Measurements from ENCODE around the gene FSD1L. TPM values are rescaled to one million over a fixed set of nuclear protein-coding genes. Genes with fewer than 3 reads are reported as not detected.

The FSD1L gene
- total RNA-seq, 1 experiment from 2014 or later = 3.4 TPM

GRCh38 chr9:105458404-105458803 is 10.6 kb downstream of the FSD1L start:
- no peaks in the 10 kb centered on the region for H3K4me1 Mint-ChIP-seq (ENCODE audit: low read depth, unreplicated experiment)
- CTCF ChIA-PET = no interaction called here
- no peak for TF ChIP-seq CTCF (IDR thresholded peaks at IDR 0.05; ENCODE audit: unreplicated experiment)
- intact Hi-C loops (cut with micrococcal nuclease; ENCODE audit: unreplicated experiment) = no loop called here
- no peak for DNase-seq
- H3K36me3 Mint-ChIP-seq (ENCODE audit: insufficient read depth, unreplicated experiment) = no peaks in the 10 kb centered on the region
- H3K9me3 Mint-ChIP-seq (ENCODE audit: low read depth, unreplicated experiment) = peaks cover 3% of the 10 kb centered on the region
- no peak overlapping the region for H3K27ac Mint-ChIP-seq (ENCODE audit: unreplicated experiment)
- BruUV-seq (replicated peaks) = no TSS peak
- no peak overlapping the region for H3K4me3 Mint-ChIP-seq (ENCODE audit: low read depth, unreplicated experiment)
- H3K27me3 Mint-ChIP-seq (ENCODE audit: unreplicated experiment) = no peaks in the 10 kb centered on the region

DNA sequence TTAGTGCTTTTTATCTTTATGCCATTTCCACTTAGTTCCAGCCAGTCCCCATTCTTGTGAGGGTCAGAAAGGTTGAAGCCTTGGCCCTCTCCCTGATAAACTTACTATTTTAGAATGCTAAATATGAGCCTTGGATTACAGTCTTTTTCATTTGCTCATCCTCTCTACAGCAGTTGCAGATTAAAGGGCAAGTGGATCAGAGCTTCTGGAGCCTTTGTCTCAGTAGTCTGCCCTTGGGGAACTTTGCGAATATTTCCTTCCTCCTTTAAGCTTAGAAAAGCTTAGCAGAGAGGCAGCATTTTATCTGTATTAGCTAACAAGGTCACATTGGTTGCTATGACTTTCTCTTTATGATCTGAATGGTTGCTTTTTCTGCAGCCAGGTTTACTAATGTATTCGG is 11.5 kb downstream of the FSD1L start:
- Mint-ChIP-seq H3K36me3 (ENCODE audit: insufficient read depth, unreplicated experiment) (no peaks in the 10 kb centered on the region), H3K4me3 (ENCODE audit: low read depth, unreplicated experiment) (no peak overlapping the region), H3K9me3 (ENCODE audit: low read depth, unreplicated experiment) (peaks cover 3% of the 10 kb centered on the region), H3K4me1 (ENCODE audit: low read depth, unreplicated experiment) (no peaks in the 10 kb centered on the region), H3K27me3 (ENCODE audit: unreplicated experiment) (no peaks in the 10 kb centered on the region), H3K27ac (ENCODE audit: unreplicated experiment) (no peak overlapping the region)
- intact Hi-C loops (cut with micrococcal nuclease; ENCODE audit: unreplicated experiment) = no loop called here
- no peak for DNase-seq
- no TSS peak for BruUV-seq (replicated peaks)
- CTCF ChIA-PET = no interaction called here
- TF ChIP-seq CTCF (IDR thresholded peaks at IDR 0.05; ENCODE audit: unreplicated experiment) = no peak

GRCh38 chr9:105466898-105467455 is 19.1 kb downstream of the FSD1L start:
- no TSS peak for BruUV-seq (replicated peaks)
- no peaks in the 10 kb centered on the region for H3K36me3 Mint-ChIP-seq (ENCODE audit: insufficient read depth, unreplicated experiment)
- H3K4me1 Mint-ChIP-seq (ENCODE audit: low read depth, unreplicated experiment) = no peaks in the 10 kb centered on the region
- intact Hi-C loops (cut with micrococcal nuclease; ENCODE audit: unreplicated experiment) = no loop called here
- TF ChIP-seq CTCF (IDR thresholded peaks at IDR 0.05; ENCODE audit: unreplicated experiment) = no peak
- CTCF ChIA-PET = interaction anchor here (1.5 kb wide), 1 partner anchor 10 kb away, joined by 4 read pairs; no protein-coding TSS in a partner anchor
- no peak overlapping the region for H3K27ac Mint-ChIP-seq (ENCODE audit: unreplicated experiment)
- no peaks in the 10 kb centered on the region for H3K27me3 Mint-ChIP-seq (ENCODE audit: unreplicated experiment)
- no peak for DNase-seq
- H3K9me3 Mint-ChIP-seq (ENCODE audit: low read depth, unreplicated experiment) = no peaks in the 10 kb centered on the region
- H3K4me3 Mint-ChIP-seq (ENCODE audit: low read depth, unreplicated experiment) = no peak overlapping the region

DNA sequence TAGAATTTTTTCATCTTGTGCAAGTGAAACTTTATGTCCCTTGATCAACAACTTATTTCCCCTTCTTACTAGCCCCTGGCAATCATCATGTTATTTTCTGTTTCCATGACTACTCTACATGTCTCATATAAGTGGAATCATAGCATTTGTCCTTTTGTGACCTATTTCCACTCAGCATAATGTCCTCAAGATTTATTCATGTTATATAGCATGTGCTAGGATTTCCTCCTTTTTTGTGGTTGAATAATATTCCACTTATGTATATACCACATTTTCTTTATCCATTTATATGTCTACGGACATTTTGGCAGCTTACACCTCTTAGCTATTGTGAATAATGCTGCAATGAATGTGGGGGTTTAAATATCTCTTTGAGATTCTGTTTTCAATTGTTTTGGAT is 21.0 kb downstream of the FSD1L start:
- no peak for DNase-seq
- Mint-ChIP-seq H3K9me3 (ENCODE audit: low read depth, unreplicated experiment) (no peaks in the 10 kb centered on the region), H3K4me3 (ENCODE audit: low read depth, unreplicated experiment) (no peak overlapping the region), H3K27ac (ENCODE audit: unreplicated experiment) (no peak overlapping the region), H3K4me1 (ENCODE audit: low read depth, unreplicated experiment) (no peaks in the 10 kb centered on the region), H3K36me3 (ENCODE audit: insufficient read depth, unreplicated experiment) (no peaks in the 10 kb centered on the region), H3K27me3 (ENCODE audit: unreplicated experiment) (no peaks in the 10 kb centered on the region)
- intact Hi-C loops (cut with micrococcal nuclease; ENCODE audit: unreplicated experiment) = no loop called here
- CTCF ChIA-PET = no interaction called here
- BruUV-seq (replicated peaks) = no TSS peak
- TF ChIP-seq CTCF (IDR thresholded peaks at IDR 0.05; ENCODE audit: unreplicated experiment) = no peak

Measured in Calu3 (cell line).